ENCODE measurements around the gene NF2.

Gene NF2

GRCh38 chr22:29726512-29727130, 123.2 kb downstream of the NF2 start:
- peak; percentile 63 for DNase-seq

- no peak for DNase-seq
These were observed 123.7 kb downstream of the NF2 start for GRCh38 chr22:29727131-29727523.

- DNase-seq = no peak
These were observed 125.7 kb downstream of the NF2 start for GRCh38 chr22:29729161-29729560.

GRCh38 chr22:29731058-29731850, 127.8 kb downstream of the NF2 start:
- DNase-seq = no peak

- no peak for DNase-seq
These were observed 129.4 kb downstream of the NF2 start for GRCh38 chr22:29732883-29733282.

- DNase-seq = peak; percentile 87
These were observed 130.1 kb downstream of the NF2 start for GRCh38 chr22:29733362-29734201.

- DNase-seq = no peak
These were observed 131.0 kb downstream of the NF2 start for GRCh38 chr22:29734406-29734805.

GRCh38 chr22:29734838-29735237, 131.4 kb downstream of the NF2 start:
- no peak for DNase-seq

- no peak for DNase-seq
These were observed 132.0 kb downstream of the NF2 start for GRCh38 chr22:29735416-29735815.

GRCh38 chr22:29737251-29738117, 134.1 kb downstream of the NF2 start:
- no peak for DNase-seq

GRCh38 chr22:29738118-29738815, 134.8 kb downstream of the NF2 start:
- DNase-seq = no peak

- no peak for DNase-seq
These were observed 136.0 kb downstream of the NF2 start for GRCh38 chr22:29739346-29739875.

- no peak for DNase-seq
These were observed 136.8 kb downstream of the NF2 start for GRCh38 chr22:29740216-29740615.

GRCh38 chr22:29741926-29742325, 138.5 kb downstream of the NF2 start:
- DNase-seq = no peak

GRCh38 chr22:29742326-29742725, 138.9 kb downstream of the NF2 start:
- no peak for DNase-seq

- DNase-seq = peak; percentile 97
These were observed 141.5 kb downstream of the NF2 start for GRCh38 chr22:29744902-29745301.

GRCh38 chr22:29747832-29748231, 144.4 kb downstream of the NF2 start:
- no peak for DNase-seq
